HepG2 (cell line): ENCODE measurements around the gene ABHD6. TPM values are rescaled to one million over a fixed set of nuclear protein-coding genes. Genes with fewer than 3 reads are reported as not detected.

Experiments
- BORCS8-MEF2B ChIP-seq: sonication (generic); formaldehyde crosslinking; IDR thresholded peaks from 2 replicates; pipeline ENCODE4 v1.8.0; 2022; ENCODE audit warnings: mild to moderate bottlenecking, missing genetic modification reagents
- DNMT3B ChIP-seq: conservative IDR thresholded peaks from 2 replicates; pipeline ENCODE4 v1.6.1; 2016; ENCODE audit warnings: missing biosample characterization, control low read depth
- DR1 ChIP-seq: sonication (generic); formaldehyde crosslinking; IDR thresholded peaks from 2 replicates; pipeline ENCODE4 v1.8.0; 2021; ENCODE audit warnings: mild to moderate bottlenecking, missing genetic modification reagents, inconsistent platforms
- GZF1 ChIP-seq: sonication (generic); formaldehyde crosslinking; IDR thresholded peaks from 2 replicates; pipeline ENCODE4 v1.5.1; 2020; ENCODE audit warnings: mild to moderate bottlenecking, missing genetic modification reagents
- NFATC3 ChIP-seq: sonication (generic); formaldehyde crosslinking; IDR thresholded peaks from 2 replicates; pipeline ENCODE4 v1.5.1; 2020; ENCODE audit warnings: mild to moderate bottlenecking, missing genetic modification reagents
- TBL1XR1 ChIP-seq: fragments of 150-350 bp; IDR thresholded peaks from 2 replicates; pipeline ENCODE4 v1.6.1; 2014; ENCODE audit warnings: borderline replicate concordance, low read length; ENCODE audit not compliant: partially characterized antibody
- THYN1 ChIP-seq: sonication (generic); formaldehyde crosslinking; IDR thresholded peaks from 2 replicates; pipeline ENCODE4 v1.8.1; 2023; ENCODE audit warnings: low read depth, mild to moderate bottlenecking, moderate library complexity, missing genetic modification reagents, borderline replicate concordance
- ZBTB4 ChIP-seq: sonication (generic); formaldehyde crosslinking; IDR thresholded peaks from 2 replicates; pipeline ENCODE4 v1.4.0; 2020; ENCODE audit warnings: missing genetic modification reagents, mild to moderate bottlenecking, borderline replicate concordance
- ZFP1 ChIP-seq: IDR thresholded peaks from 2 replicates; pipeline ENCODE4 v1.6.1; 2016
- ZFX ChIP-seq: sonication (generic); formaldehyde crosslinking; IDR thresholded peaks from 2 replicates; pipeline ENCODE4 v1.4.0; 2020; ENCODE audit warnings: mild to moderate bottlenecking, low read depth, missing genetic modification reagents, moderate library complexity
- ZNF232 ChIP-seq: sonication (generic); formaldehyde crosslinking; IDR thresholded peaks from 2 replicates; pipeline ENCODE4 v1.4.0; 2020; ENCODE audit warnings: missing genetic modification reagents, borderline replicate concordance
- ZNF263 ChIP-seq: sonication (generic); formaldehyde crosslinking; IDR thresholded peaks from 2 replicates; pipeline ENCODE4 v1.4.0; 2020; ENCODE audit warnings: missing genetic modification reagents
- ZNF816 ChIP-seq: sonication (generic); formaldehyde crosslinking; IDR thresholded peaks from 2 replicates; pipeline ENCODE4 v1.8.0; 2022; ENCODE audit warnings: missing genetic modification reagents, mild to moderate bottlenecking, borderline replicate concordance
- polyA plus RNA-seq, 8 experiments: library from polyadenylated mRNA; depleted of rRNA in 3 of 8; stranded (reverse) in 7 of 8; unstranded in 1 of 8; fragments of >200 nt; fragmentation: Illumina TruSeq in 4 of 8; extraction: Trizol in 4 of 8; gene quantifications; 2 replicates each; pipeline versions ENCODE4 v1.2.1 to v1.2.3, GENCODE V29; 2011 to 2016; ENCODE audit warnings: low read depth in 4 of 8, missing spikeins in 1 of 8, mixed read lengths in 1 of 8; ENCODE audit not compliant: insufficient read depth in 1 of 8
- total RNA-seq, 5 experiments: library from RNA; depleted of rRNA; stranded (reverse); fragments of >200 nt; fragmentation: Illumina TruSeq; extraction: Trizol; gene quantifications; 2 replicates each; pipeline ENCODE4 v1.2.3, GENCODE V29; 2016; ENCODE audit warnings: low read depth in 1 of 5
- TF ChIP-seq, protein P1 (sequence below): sonication (generic); formaldehyde crosslinking; IDR thresholded peaks from 2 replicates; pipeline ENCODE4 v1.4.0; 2020; ENCODE audit warnings: mild to moderate bottlenecking, missing genetic modification reagents
- TF ChIP-seq, protein P2 (sequence below): sonication (generic); formaldehyde crosslinking; IDR thresholded peaks from 2 replicates; pipeline ENCODE4 v1.8.1; 2023; ENCODE audit warnings: mild to moderate bottlenecking, missing genetic modification reagents, borderline replicate concordance
- TF ChIP-seq, protein P3 (sequence below): sonication (generic); formaldehyde crosslinking; IDR thresholded peaks from 2 replicates; pipeline ENCODE4 v1.8.0; 2022; ENCODE audit warnings: mild to moderate bottlenecking, missing genetic modification reagents; ENCODE audit not compliant: insufficient replicate concordance
- TF ChIP-seq, protein P4 (sequence below): sonication (generic); formaldehyde crosslinking; IDR thresholded peaks from 2 replicates; pipeline ENCODE4 v1.5.1; 2020; ENCODE audit warnings: mild to moderate bottlenecking, missing genetic modification reagents
- TF ChIP-seq, protein P5 (sequence below): sonication (generic); formaldehyde crosslinking; IDR thresholded peaks from 2 replicates; pipeline ENCODE4 v1.4.0; 2020; ENCODE audit warnings: mild to moderate bottlenecking, low read depth, missing genetic modification reagents

ABHD6 gene
- total and polyA plus RNA-seq, 2 of the 13 experiments (the other 11 are each of a cell fraction or from before 2014, with no cell fraction given): 9.0 to 17.2 TPM

DNA sequence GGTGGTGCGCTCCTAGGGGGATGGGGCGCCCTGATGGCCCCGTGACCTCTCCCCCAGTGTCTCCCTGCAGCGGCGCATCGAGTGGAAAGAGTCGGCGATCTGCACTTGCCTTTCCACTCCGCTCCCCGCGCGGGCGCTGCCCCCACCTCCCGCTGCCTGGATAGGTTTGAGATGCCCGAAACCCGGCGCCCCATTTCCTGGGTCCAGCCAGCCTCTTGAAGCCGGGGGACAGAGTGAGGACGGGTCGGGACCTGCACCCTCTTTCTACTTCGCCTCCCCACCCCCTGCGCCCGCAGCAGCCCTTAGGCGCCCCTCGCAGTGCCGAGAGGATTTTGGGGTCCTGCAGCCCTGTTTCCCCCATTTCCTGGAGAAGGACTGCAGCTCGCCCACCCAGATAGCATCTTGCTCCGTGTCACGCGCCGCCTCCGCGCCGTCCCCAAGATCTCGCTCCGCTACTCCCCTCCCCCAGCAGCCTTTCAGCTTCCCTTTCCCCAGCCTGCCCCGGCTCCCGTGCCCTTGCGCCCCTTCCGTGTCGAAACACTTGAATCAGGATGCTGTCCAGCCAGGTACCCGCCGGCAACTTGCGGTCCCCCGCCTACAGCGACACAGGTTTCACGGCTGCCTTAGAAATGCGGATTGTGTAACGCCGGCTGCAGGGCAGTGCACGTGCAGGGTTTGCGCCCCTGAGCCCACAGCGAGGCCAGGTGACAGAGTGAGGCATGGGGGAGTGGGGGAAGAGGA, 519 bp downstream of the ABHD6 start (continued):
- no peak for TF ChIP-seq ZFP1 (CRISPR knock-in tag)
- TF ChIP-seq, protein P1, sequence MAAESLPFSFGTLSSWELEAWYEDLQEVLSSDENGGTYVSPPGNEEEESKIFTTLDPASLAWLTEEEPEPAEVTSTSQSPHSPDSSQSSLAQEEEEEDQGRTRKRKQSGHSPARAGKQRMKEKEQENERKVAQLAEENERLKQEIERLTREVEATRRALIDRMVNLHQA (CRISPR knock-in tag): no peak
- TF ChIP-seq ZNF232 (CRISPR knock-in tag): 0 out of 2 replicates have a peak, but pooled peaks have one; percentile 25
- no peak for TF ChIP-seq THYN1
- TF ChIP-seq NFATC3: no peak
- no peak for TF ChIP-seq TBL1XR1
- TF ChIP-seq, protein P2, sequence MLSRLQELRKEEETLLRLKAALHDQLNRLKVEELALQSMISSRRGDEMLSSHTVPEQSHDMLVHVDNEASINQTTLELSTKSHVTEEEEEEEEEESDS (CRISPR knock-in tag): no peak
- no peak for TF ChIP-seq DR1 (CRISPR knock-in tag)
- 0 out of 2 replicates have a peak, but pooled peaks have one; percentile 38 for TF ChIP-seq GZF1 (CRISPR knock-in tag)
- TF ChIP-seq DNMT3B (CRISPR knock-in tag): no peak
- peak; percentile 54; the same call in 1 of the 2 replicates for TF ChIP-seq ZNF816 (CRISPR knock-in tag)
- TF ChIP-seq ZBTB4: no peak
- TF ChIP-seq, protein P3, sequence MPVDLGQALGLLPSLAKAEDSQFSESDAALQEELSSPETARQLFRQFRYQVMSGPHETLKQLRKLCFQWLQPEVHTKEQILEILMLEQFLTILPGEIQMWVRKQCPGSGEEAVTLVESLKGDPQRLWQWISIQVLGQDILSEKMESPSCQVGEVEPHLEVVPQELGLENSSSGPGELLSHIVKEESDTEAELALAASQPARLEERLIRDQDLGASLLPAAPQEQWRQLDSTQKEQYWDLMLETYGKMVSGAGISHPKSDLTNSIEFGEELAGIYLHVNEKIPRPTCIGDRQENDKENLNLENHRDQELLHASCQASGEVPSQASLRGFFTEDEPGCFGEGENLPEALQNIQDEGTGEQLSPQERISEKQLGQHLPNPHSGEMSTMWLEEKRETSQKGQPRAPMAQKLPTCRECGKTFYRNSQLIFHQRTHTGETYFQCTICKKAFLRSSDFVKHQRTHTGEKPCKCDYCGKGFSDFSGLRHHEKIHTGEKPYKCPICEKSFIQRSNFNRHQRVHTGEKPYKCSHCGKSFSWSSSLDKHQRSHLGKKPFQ (CRISPR knock-in tag): peak; percentile 35
- 0 out of 2 replicates have a peak, but pooled peaks have one; percentile 24 for TF ChIP-seq ZNF263 (CRISPR knock-in tag)
- TF ChIP-seq ZFX (CRISPR knock-in tag): 0 out of 2 replicates have a peak, but pooled peaks have one; percentile 12
- TF ChIP-seq, protein P4, sequence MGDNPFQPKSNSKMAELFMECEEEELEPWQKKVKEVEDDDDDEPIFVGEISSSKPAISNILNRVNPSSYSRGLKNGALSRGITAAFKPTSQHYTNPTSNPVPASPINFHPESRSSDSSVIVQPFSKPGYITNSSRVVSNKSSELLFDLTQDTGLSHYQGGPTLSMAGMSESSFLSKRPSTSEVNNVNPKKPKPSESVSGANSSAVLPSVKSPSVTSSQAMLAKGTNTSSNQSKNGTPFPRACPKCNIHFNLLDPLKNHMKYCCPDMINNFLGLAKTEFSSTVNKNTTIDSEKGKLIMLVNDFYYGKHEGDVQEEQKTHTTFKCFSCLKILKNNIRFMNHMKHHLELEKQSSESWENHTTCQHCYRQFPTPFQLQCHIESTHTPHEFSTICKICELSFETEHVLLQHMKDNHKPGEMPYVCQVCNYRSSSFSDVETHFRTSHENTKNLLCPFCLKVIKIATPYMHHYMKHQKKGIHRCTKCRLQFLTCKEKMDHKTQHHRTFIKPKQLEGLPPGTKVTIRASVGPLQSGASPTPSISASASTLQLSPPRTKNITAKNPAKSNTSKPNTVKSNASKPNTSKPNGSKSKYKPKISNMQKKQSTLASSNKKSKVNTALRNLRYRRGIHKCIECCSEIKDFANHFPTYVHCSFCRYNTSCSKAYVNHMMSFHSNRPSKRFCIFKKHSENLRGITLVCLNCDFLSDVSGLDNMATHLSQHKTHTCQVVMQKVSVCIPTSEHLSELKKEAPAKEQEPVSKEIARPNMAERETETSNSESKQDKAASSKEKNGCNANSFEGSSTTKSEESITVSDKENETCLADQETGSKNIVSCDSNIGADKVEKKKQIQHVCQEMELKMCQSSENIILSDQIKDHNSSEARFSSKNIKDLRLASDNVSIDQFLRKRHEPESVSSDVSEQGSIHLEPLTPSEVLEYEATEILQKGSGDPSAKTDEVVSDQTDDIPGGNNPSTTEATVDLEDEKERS (CRISPR knock-in tag): 0 out of 2 replicates have a peak, but pooled peaks have one; percentile 49
- TF ChIP-seq, protein P5, sequence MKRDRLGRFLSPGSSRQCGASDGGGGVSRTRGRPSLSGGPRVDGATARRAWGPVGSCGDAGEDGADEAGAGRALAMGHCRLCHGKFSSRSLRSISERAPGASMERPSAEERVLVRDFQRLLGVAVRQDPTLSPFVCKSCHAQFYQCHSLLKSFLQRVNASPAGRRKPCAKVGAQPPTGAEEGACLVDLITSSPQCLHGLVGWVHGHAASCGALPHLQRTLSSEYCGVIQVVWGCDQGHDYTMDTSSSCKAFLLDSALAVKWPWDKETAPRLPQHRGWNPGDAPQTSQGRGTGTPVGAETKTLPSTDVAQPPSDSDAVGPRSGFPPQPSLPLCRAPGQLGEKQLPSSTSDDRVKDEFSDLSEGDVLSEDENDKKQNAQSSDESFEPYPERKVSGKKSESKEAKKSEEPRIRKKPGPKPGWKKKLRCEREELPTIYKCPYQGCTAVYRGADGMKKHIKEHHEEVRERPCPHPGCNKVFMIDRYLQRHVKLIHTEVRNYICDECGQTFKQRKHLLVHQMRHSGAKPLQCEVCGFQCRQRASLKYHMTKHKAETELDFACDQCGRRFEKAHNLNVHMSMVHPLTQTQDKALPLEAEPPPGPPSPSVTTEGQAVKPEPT (CRISPR knock-in tag): no peak
- peak; percentile 86 for TF ChIP-seq BORCS8-MEF2B (CRISPR knock-in tag)
